Measurements from ENCODE around the gene ANKRD13B.
A peak's percentile ranks its signal among the peaks of the same experiment; 100 is the strongest.

ANKRD13B gene

DNA sequence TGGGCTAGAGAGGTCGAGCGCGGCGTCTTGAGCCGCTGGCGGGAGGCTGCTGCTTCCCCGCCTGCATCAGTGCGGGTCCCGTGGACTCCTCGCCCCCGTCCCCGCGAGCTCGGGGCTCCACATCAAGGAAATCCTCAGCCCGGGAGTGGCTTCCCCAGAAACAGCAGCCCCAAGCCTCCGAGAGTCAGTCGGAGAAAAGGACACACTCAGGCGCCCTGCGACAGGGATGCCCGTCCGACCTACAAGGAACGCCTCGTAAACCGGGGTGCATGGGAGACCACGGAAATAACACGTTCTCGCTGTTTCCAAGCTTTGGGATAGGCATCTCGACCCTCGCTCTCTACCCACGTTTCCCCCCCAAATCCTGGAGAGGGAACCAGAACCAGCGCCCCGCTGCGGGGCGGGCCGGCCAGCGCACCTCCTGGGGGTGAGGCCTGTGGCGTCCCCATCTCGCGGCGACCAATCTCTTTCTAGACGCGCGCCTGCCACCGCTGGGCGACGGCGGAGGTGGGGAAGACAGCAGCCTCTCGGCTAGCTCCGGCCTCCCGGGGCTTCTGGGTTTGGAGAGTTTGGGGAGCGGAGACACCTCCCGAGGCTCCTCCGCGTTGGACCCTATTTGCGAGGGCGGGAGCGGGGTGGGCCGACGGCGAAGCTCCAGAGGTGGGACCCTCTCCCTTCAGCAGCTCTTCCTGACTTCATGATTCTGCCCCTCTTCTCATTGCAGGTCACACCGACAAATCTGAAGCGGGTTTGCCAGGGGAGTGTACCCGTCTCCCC, 25.2 kb upstream of the ANKRD13B start:
- peak overlapping the region; percentile 83 for H3K4me3 ChIP-seq (ENCODE audit: low read length)
- DNase-seq (ENCODE audit: low read depth, low spot score) = no peak

DNA sequence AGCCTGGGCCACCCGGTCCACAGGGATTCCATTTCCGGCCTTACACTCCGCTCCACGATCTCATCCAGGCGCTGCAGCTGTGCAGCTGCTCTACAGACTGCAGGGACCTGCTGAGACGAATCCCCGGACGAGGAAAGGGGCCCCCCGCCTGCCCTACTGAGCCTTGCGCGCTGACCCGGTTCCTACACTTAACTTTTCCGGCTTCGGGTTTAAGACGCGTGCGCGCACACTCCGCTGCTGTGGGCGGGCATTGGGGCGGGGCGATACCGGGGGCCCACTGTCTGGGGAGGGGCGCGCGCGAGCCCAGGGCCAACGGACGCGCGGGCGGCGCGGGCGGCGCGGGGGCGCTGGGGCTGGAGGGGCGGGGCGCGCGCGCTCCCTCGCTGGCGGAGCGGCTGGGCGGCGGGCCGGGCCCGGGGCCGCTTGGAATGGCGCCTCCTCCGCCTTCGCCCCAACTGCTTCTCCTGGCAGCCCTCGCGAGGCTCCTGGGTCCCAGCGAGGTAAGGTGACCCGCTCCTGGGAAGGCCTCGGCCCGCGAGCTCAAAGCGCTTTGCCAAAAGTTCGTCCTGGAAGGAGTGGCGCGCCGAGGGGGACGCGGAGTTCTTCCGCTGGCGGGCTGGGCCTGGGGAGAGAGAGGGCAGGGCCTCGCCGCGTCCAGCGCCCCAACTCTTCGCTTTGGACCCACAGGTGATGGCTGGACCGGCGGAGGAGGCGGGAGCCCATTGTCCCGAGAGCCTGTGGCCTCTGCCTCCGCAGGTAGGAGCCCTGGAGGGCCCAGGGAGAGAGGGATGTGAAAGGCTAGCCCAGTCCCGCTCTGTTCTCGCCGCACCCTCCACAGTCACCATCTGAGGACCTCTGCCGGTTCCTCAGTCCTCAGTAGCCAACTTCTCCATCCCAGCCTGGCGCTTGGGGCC, 24.3 kb upstream of the ANKRD13B start, which contains the start of gene TP53I13:
TP53I13 (plus strand) TSS at position 371 of the 914 bp plus-strand sequence; CDS start at position 429, 58 bp downstream.
- peak within 1 kb of the TSS; percentile 83 for H3K4me3 ChIP-seq (ENCODE audit: low read length)
- DNase-seq (ENCODE audit: low read depth, low spot score) = peak; percentile 85

DNA sequence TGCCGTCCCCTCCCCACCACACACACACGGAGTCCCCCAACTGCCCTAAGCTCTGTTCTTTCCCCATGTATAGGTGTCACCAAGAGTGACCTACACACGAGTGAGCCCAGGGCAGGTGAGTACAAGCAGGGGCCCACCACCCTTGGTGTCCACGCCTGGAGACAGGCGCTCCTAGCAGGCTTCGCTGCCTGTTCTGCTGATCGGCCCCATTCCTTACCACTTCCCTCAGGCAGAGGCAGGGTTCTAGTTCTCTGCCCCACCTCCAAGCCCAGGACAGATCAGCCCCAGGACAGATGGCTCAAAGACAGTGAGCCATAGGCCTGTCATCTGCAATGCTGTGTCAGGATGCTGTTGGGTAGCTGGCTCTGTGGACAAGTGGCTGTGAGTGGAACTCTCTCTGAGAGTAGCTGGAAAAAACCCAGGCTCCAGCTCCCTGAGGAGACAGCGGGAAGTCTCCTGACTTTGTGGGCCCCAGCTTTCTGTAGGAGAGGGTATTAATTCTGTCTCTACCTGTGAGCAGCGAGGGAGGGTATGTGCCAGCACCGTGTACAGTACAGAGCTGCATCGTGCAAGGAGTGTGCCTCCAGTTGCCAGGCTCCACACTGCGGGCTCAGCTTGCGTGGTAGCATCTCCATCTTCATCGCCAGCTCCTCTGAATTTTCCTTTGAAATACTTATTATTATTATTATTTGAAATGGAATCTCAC, 23.5 kb upstream of the ANKRD13B start:
- DNase-seq (ENCODE audit: low read depth, low spot score) = no peak

DNA sequence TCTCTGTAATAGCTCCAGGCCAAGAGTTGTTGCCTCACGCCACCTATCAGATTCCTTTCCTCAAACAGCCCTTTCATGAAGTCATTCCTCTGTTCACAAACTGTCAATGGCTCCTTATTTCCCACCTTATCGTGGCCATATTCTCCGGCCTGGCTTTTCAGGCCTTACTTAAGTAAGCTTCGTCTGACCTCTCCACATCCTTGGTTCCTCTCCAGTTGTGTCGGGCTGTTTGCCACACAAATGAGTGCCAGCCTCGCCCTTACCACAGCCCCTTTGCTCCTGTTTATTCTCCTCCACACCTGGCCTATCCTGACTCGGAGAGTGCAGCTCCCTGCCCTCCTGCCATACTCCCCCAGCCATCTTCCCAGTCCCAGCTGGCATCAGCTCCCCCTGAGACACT, 22.4 kb upstream of the ANKRD13B start:
- no peak for DNase-seq (ENCODE audit: low read depth, low spot score)
- H3K4me3 ChIP-seq (ENCODE audit: low read length) = no peak overlapping the region

More for the DNA sequence above, 23.5 kb upstream of the ANKRD13B start:
- peak overlapping the region; percentile 79 for H3K4me3 ChIP-seq (ENCODE audit: low read length)

DNA sequence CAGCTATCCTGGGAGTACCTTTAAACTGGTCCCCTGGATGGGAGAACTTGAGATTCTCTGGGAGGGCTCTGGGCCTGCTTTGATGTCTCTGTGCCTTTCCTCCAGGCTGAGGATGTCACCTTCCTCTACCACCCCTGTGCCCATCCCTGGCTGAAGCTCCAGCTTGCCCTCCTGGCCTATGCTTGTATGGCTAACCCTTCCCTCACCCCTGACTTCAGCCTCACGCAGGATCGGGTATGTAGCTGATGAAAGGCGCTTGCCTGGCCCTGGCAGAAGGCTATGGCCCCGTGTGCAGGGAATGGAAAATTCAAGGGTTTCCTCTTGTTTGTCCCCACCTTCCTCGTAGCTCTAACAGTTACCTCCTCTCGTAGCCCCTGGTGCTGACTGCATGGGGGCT, 21.4 kb upstream of the ANKRD13B start:
- no peak for DNase-seq (ENCODE audit: low read depth, low spot score)

DNA sequence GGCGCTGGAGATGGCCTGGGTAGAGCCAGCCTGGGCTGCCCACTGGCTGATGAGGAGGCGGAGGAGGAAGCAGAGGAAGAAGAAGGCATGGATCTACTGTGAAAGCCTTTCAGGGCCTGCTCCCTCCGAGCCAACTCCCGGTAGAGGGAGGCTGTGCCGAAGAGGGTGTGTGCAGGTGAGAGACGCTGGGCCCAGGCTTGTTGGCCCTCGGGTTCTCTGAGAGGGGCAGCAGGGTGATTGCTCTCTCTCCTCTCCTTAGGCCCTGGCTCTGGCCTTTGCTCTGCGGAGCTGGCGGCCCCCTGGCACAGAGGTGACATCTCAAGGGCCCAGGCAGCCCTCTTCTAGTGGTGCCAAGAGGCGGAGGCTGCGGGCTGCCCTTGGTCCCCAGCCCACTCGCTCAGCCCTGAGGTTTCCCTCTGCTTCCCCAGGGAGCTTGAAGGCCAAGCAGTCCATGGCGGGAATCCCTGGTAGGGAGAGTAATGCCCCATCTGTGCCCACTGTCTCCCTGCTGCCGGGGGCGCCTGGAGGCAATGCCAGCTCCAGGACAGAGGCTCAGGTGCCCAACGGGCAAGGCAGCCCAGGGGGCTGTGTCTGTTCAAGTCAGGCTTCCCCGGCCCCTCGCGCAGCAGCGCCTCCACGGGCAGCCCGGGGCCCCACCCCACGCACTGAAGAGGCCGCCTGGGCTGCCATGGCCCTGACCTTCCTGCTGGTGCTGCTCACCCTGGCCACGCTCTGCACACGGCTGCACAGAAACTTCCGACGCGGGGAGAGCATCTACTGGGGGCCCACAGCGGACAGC, 20.9 kb upstream of the ANKRD13B start:
- H3K4me3 ChIP-seq (ENCODE audit: low read length) = no peak overlapping the region
- DNase-seq (ENCODE audit: low read depth, low spot score) = no peak

More for the DNA sequence above, 21.4 kb upstream of the ANKRD13B start:
- no peak overlapping the region for H3K4me3 ChIP-seq (ENCODE audit: low read length)

DNA sequence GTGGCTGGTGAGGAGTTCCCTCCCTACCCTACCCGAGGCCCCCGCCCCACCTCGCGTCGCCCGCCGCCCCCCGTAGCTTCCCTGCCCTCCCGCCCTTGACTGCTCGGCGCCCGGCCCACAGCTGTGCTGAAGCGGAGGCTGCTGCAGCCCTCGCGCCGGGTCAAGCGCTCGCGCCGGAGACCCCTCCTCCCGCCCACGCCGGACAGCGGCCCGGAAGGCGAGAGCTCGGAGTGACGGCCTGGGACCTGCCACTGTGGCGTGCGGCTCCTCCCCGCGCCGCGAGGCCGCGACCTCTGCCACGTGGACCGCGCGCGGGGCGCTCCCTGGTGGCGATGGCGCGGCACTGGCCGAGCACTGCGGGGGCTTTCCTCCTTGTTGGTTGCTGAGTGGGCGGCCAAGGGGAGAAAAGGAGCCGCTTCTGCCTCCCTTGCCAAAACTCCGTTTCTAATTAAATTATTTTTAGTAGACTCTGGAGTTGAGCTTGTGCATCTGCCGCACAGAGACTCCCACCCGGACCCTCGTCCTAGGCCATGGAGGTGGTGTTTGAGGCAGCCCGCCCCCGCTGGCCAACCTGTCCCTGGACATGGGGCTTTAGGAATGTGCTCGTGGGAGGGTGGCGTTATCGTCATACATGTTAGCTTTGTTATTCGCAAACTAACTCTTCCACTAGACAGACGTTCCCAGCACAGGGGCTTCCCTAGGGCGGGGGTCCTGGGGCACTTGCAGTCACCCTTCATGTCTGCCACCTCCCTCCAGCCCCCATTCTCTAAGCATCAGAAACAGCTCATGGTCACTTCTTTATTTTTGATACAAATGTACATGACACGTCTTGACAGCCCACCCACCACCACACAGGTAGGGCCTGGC, 20.0 kb upstream of the ANKRD13B start:
- DNase-seq (ENCODE audit: low read depth, low spot score) = no peak
- no peak overlapping the region for H3K4me3 ChIP-seq (ENCODE audit: low read length)

DNA sequence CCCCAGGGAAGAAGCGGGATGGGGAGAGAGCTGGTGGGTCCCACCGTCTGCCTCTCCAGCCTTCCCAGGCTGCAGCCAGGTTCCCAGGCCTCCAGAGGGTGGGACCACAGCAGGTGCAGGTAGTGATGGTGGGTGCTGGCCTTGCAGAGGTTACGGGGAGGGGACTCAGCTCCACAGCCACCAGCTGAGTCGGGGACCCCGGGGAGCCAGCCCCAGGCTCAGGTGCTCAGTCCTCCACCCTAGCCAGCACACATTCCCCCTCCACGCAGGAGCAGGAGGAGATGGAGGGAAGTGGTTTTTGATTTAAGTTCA, 19.4 kb upstream of the ANKRD13B start:
- no peak for DNase-seq (ENCODE audit: low read depth, low spot score)
- no peak overlapping the region for H3K4me3 ChIP-seq (ENCODE audit: low read length)

DNA sequence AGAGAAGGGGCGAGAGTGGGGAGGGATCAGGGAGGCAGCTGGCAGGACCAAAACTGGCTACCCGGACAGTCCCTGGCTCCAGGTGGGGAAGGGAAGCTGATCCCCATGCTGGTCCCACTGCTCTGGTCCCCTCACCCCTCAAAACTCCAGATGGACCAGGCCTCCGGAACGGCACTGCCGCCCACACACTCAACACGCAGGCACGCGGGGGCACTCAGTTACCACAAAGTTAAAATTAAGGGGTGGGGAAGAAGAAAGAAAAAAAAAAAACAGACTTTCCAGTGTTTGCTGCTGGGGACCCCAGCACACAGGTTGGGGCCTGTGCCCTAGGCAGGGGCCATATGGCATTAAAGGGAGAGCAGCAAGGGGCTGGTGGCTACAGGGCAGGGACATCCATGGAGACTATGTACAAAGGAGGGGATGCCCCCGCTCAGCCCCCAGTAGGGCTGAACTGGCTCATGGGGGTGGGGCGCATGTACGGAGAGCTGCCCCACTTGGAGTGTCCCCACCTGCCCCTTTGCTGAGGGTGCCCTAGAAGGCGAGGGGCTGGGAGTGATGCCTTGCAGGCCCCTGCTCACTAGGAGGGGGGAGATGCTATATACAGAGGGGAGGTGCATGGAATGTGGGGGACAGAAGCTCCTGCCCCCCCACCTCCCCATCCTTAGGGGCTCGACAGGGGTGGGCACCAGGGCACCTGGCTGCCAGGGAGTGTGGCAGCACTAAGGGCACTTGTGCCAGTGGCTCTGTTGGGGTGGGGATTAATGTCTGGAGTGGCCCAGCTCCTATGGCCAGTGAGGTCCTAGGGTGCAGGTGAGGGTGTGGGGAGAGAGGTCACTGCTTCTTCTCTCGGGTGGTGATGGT, 18.8 kb upstream of the ANKRD13B start:
- no peak overlapping the region for H3K4me3 ChIP-seq (ENCODE audit: low read length)
- DNase-seq (ENCODE audit: low read depth, low spot score) = no peak

DNA sequence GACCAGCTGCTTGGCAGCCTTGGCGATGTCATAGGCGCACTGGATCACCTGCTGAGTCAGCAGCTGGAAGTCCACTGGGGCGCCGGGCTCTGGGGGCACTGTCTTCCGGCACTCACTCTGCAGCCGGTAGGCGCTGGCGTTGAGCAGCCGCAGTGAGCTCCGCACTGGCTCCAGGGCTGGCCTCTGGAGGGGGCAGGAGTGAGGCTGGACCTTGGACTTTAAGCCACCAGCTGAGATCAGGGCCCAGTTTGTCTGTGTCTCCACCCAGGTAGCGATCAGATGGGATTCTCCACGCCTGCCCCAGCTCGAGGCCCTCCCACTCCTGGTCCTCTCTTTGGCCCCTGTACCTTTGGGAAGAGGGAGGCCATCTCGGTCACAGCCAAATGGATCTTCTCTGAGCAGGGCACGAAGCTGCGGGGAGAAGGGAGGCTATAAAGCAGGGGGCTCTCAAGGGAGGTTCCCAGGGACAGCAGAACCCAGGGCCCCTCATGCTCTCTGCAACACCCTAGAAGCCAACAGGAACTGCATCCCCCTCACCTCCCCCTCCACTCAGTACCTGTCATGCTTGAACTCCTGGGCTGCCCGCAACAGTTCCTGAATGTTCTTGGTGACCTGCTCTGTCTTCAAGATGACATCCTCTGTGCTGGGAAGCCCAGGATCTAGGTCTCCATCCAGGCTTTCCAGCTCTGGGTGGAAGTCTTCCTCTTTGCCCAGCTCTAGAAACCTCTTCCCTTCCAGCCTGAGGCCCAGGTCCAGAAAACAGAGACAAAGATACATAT, 18.0 kb upstream of the ANKRD13B start:
- DNase-seq (ENCODE audit: low read depth, low spot score) = no peak

DNA sequence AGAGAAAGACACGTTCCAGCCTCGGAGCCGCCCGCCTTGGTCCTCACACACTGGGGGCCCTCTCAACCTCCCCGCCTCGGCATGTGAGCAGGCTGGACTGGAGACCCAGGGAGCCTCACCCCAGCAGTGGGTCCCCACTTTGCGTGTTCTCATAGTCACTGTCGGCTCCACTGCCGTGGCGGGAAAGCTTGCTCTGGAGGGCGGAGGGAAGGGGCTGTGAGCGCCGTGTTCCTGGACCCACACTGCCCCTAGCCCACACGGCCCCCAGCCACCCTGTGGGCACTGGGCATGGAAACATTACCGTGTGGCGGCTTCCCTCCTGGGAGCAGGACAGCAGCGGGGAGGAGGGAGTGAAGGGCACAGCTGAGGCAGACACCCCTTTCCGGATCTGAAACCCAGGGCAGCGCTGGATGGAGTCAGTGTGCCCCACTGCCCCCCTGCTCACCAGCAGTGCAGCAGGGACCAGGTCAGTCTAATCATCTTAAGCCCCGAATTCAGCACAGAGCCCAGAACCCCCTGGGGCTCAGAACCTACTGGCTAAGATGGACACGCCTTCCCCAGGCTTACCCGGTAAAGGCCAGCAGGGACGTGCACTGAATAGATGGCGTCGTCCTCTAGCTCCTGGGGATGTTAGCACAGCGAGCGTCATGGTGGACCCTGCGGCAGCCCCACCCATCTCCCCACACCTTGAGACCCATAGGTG, 17.3 kb upstream of the ANKRD13B start:
- no peak for DNase-seq (ENCODE audit: low read depth, low spot score)
- no peak overlapping the region for H3K4me3 ChIP-seq (ENCODE audit: low read length)

More for the DNA sequence above, 18.0 kb upstream of the ANKRD13B start:
- no peak overlapping the region for H3K4me3 ChIP-seq (ENCODE audit: low read length)

DNA sequence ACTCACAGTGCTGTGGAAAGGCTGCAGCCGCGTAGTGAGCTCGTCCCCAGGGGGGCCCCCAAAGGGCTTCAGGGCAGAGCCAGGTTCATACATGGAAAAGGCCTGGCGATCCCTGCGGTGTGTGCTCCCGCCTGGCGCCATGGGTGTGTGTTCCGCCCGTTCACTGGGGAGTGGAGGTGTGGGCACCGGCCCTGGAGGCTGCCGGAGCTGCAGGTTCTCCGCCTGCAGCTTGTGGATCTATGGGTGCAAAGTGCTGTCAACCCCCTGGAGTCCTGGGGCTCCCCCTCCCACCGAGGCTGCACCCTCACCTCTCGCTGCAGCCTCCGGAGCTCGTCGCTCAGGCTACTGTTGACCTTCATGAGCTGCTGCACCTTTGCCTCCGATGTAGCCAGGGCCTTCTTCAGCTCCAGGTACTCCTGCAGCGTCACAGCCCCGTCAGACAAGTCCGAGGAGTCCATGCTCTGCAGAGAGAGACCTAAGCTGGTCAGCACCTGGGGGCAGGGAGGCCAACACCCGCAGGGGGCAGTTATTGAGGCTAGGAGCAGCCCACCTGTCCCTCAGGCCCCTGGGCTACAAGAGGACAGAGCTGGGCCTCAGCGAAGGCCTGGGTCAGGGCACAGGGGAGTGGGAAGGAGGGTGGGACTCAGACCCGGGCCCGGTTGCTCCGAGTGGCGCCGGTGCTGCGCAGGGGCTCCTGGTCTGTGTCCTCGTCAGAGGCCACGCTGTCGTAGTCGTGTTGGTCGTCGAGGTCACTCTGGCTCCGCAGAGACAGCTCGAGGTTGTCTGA, 16.5 kb upstream of the ANKRD13B start:
- no peak for DNase-seq (ENCODE audit: low read depth, low spot score)
- H3K4me3 ChIP-seq (ENCODE audit: low read length) = no peak overlapping the region

DNA sequence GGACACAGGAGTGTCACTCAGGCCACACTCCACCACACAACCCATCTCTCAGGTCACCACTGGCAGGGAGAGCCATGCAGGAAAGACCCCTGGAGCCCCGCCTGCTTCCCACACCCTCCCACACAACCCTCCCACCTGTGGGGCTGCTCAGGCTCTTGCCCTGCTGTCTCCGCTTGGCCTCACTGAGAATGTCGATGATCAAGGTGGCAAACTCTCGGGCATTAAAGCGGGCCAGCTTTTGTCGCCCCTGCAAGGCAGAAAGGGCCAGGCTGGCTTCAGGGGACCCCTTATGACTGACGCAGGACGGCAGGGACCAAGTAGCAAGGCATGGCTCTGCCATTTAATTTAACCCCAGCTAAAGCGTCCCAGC, 15.9 kb upstream of the ANKRD13B start:
- no peak overlapping the region for H3K4me3 ChIP-seq (ENCODE audit: low read length)

DNA sequence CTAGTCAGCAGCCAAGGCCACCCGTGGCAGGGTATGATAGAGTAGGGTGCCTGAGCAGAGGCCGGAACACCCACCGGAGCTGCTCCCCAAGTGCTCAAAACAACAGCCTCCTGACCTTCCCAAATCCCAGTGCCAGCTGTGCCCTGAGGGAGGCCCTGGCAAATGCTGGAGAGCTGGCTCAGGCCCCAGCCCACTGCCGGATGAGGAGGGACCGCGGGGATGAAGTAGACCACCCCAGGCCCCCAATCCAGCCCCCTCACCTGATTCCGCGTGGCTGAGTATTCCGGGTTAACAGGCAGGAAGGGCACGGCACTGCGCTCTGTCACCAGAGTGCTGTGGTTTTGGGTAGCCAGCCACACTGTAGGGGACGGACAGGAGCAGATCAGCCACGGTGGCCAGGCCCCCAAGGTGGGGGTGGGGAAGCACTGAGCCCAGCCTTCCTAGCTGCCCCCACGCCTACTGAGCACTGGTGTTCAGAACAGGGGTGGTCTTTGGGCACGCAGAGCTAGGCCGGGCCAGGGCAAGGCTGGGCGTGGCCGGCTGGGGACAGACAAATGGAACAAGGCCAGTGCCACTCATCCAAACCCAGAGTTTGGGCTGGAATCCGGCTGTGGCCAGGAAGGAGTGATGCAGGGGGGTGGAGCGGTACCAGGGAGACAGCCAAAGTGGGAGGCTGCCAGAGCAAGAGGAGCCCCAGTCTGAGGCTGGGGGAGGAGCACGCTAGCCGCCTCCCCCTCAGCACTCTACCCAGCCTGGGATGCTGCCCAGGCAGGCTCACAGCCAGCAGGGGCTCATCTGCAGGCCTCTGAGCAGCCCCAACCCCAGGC, 15.3 kb upstream of the ANKRD13B start:
- no peak for DNase-seq (ENCODE audit: low read depth, low spot score)
- no peak overlapping the region for H3K4me3 ChIP-seq (ENCODE audit: low read length)

More for the DNA sequence above, 15.9 kb upstream of the ANKRD13B start:
- DNase-seq (ENCODE audit: low read depth, low spot score) = no peak

Data from Jurkat, Clone E6-1 (cell line).